ENCODE results near the gene CAMTA2.

DNA sequence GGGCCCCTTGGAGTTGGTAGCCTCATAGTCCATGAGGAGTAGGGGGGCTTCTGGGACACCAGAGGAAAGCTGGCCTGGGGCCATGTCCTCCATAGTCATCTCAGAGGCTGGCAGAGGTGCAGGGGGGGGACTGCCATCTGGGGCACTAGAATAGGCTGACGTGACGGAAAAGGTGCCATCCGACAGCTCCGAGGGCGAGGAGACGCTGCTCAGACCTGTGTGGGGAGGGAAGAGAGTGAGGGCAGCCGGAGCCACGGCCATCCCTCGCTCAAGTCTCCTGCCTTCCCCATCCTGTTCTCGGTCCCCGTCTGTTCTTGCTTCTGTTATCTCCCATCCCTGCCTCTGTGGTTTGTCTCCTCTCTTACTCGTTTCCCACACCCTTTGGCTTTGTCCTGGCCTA lies 15.2 kb downstream of the CAMTA2 start:
- TF ChIP-seq POLR2A (IDR thresholded peaks at IDR 0.05; ENCODE audit: low read depth) (no peak), CTCF (IDR thresholded peaks at IDR 0.05) (no peak), EP300 (IDR thresholded peaks at IDR 0.05) (no peak), POLR2AphosphoS5 (IDR thresholded peaks at IDR 0.05) (no peak)
